Chondrocyte (in vitro differentiated cells): Measurements from ENCODE around the gene GPM6B. TPM values are rescaled to one million over a fixed set of nuclear protein-coding genes. Genes with fewer than 3 reads are reported as not detected.
A peak's percentile ranks its signal among the peaks of the same experiment; 100 is the strongest.

Source experiments
- DNase-seq: peaks from one replicate; pipeline ENCODE4 v3.0.0; 2021; ENCODE audit warnings: mixed read lengths, low spot score
- H3K27ac Mint-ChIP-seq: one replicate; pipeline ENCODE4 v1.8.0; 2021; ENCODE audit warnings: mild to moderate bottlenecking, moderate library complexity, mixed read lengths; ENCODE audit not compliant: unreplicated experiment
- H3K27me3 Mint-ChIP-seq: 2 replicates; pipeline ENCODE4 v1.8.0; 2021; ENCODE audit warnings: low read depth, mixed read lengths
- H3K36me3 Mint-ChIP-seq: 2 replicates; pipeline ENCODE4 v1.8.0; 2021; ENCODE audit warnings: low read depth, mixed read lengths
- H3K4me1 Mint-ChIP-seq: 2 replicates; pipeline ENCODE4 v1.8.0; 2021; ENCODE audit warnings: low read depth, mild to moderate bottlenecking, mixed read lengths
- H3K4me3 Mint-ChIP-seq: one replicate; pipeline ENCODE4 v1.8.0; 2021; ENCODE audit warnings: mild to moderate bottlenecking, moderate library complexity, mixed read lengths; ENCODE audit not compliant: unreplicated experiment
- H3K9me3 Mint-ChIP-seq: 2 replicates; pipeline ENCODE4 v1.8.0; 2021; ENCODE audit warnings: low read depth, mixed read lengths
- long read RNA-seq: library from polyadenylated mRNA; stranded (forward); transcript quantifications from one replicate; pipeline ENCODE4 v2.0.0, GENCODE V29; 2021
- total RNA-seq: library from RNA; stranded (reverse); gene quantifications from 3 replicates; pipeline ENCODE4 v1.2.1, GENCODE V29; 2021
- TF ChIP-seq, protein P1 (sequence below): fragments of 200-600 bp; sonication (generic); IDR thresholded peaks from 2 replicates; pipeline ENCODE4 v1.5.0; 2021; ENCODE audit warnings: antibody characterized with exemption, mild to moderate bottlenecking, moderate library complexity

GPM6B gene
- 6.4 to 31.7 TPM (median 28.8 TPM) in 3 replicates for total RNA-seq
- long read RNA-seq, transcript GPM6B-205 (7 exons, 3,957 nt) = major isoform, 50 of 62 reads
- long read RNA-seq, partial matches to known transcripts = 5 of 62 reads
- long read RNA-seq, other reads (novel, unspliced or antisense) = 7 of 62 reads

- Mint-ChIP-seq H3K9me3 (peaks cover 7% of the 10 kb centered on the region), H3K27ac (no peak within 1 kb of the TSS)
- TF ChIP-seq, protein P1, sequence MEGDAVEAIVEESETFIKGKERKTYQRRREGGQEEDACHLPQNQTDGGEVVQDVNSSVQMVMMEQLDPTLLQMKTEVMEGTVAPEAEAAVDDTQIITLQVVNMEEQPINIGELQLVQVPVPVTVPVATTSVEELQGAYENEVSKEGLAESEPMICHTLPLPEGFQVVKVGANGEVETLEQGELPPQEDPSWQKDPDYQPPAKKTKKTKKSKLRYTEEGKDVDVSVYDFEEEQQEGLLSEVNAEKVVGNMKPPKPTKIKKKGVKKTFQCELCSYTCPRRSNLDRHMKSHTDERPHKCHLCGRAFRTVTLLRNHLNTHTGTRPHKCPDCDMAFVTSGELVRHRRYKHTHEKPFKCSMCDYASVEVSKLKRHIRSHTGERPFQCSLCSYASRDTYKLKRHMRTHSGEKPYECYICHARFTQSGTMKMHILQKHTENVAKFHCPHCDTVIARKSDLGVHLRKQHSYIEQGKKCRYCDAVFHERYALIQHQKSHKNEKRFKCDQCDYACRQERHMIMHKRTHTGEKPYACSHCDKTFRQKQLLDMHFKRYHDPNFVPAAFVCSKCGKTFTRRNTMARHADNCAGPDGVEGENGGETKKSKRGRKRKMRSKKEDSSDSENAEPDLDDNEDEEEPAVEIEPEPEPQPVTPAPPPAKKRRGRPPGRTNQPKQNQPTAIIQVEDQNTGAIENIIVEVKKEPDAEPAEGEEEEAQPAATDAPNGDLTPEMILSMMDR = no peak
Observed at GRCh38 chrX:13816643-13817627, at the start of gene GPM6B. GPM6B (minus strand) TSS chrX:13817093; CDS start chrX:13816904, 189 bp downstream.

GRCh38 chrX:13864264-13864663, 47.4 kb upstream of the GPM6B start:
- peaks cover 8% of the 10 kb centered on the region for H3K9me3 Mint-ChIP-seq
- no peak overlapping the region for H3K27ac Mint-ChIP-seq
- TF ChIP-seq, protein P1 = no peak
- H3K27me3 Mint-ChIP-seq = no peaks in the 10 kb centered on the region
- no peaks in the 10 kb centered on the region for H3K36me3 Mint-ChIP-seq
- DNase-seq = no peak
- no peak overlapping the region for H3K4me3 Mint-ChIP-seq
- H3K4me1 Mint-ChIP-seq = peaks cover 49% of the 10 kb centered on the region

More at GRCh38 chrX:13816643-13817627, at the start of gene GPM6B:
- Mint-ChIP-seq H3K4me3 (no peak within 1 kb of the TSS), H3K36me3 (peaks cover 2% of the 10 kb centered on the region), H3K4me1 (no peaks in the 10 kb centered on the region), H3K27me3 (peaks cover 2% of the 10 kb centered on the region)
- no peak for DNase-seq

DNA sequence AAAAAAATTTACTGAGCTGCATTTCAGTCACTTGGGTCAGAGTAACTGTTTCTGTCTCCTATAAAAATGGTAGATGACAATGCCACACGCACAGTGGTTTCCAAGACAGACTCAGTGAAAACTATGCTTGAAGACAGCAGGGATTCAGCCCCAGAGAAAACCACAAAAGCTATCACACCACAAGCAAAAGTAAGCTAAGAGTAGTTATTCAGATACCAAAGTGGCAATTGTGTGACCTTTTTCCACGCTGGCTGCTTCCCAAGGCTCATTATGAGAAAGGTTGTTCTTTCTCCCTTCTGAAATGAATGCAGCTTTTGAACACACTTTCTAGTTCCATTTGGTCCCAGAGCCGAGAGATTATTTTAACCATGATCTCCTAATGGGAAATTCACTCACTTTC, 46.4 kb upstream of the GPM6B start:
- H3K27ac Mint-ChIP-seq = peak overlapping the region; percentile 47

GRCh38 chrX:13859724-13860123, 42.8 kb upstream of the GPM6B start:
- Mint-ChIP-seq H3K4me1 (peaks cover 26% of the 10 kb centered on the region), H3K9me3 (peaks cover 3% of the 10 kb centered on the region), H3K27ac (no peak overlapping the region)

More for the DNA sequence above, 46.4 kb upstream of the GPM6B start:
- H3K27me3 Mint-ChIP-seq = no peaks in the 10 kb centered on the region
- TF ChIP-seq, protein P1 = no peak
- no peaks in the 10 kb centered on the region for H3K36me3 Mint-ChIP-seq
- peaks cover 40% of the 10 kb centered on the region for H3K4me1 Mint-ChIP-seq
- no peak for DNase-seq
- peaks cover 5% of the 10 kb centered on the region for H3K9me3 Mint-ChIP-seq
- H3K4me3 Mint-ChIP-seq = no peak overlapping the region

GRCh38 chrX:13857804-13858203, 40.9 kb upstream of the GPM6B start:
- Mint-ChIP-seq H3K27ac (no peak overlapping the region), H3K4me3 (no peak overlapping the region), H3K27me3 (no peaks in the 10 kb centered on the region), H3K36me3 (no peaks in the 10 kb centered on the region), H3K9me3 (peaks cover under 1% of the 10 kb centered on the region), H3K4me1 (peaks cover 9% of the 10 kb centered on the region)
- no peak for DNase-seq
- TF ChIP-seq, protein P1 = no peak

More at GRCh38 chrX:13859724-13860123, 42.8 kb upstream of the GPM6B start:
- no peak for DNase-seq
- no peaks in the 10 kb centered on the region for H3K36me3 Mint-ChIP-seq
- H3K4me3 Mint-ChIP-seq = no peak overlapping the region
- TF ChIP-seq, protein P1 = no peak
- H3K27me3 Mint-ChIP-seq = no peaks in the 10 kb centered on the region
